GM13976 (cell line): ENCODE data around the gene CCPG1.
"Not testable (repeated sequence)": the region's sequence is repeated elsewhere in the genome, so short reads cannot be mapped to it uniquely, and the experiment has no call there.

ENCODE experiments used
- DNase-seq: peaks from one replicate; pipeline ENCODE4 v3.0.0; 2012; ENCODE audit warnings: low spot score
- in situ Hi-C: fragments of 300-500 bp; cut with MboI; formaldehyde crosslinking; loops from one replicate; pipeline ENCODE4 v1.12.0; 2022; ENCODE audit warnings: low sequenced_read_pairs, mixed read lengths, inconsistent platforms; ENCODE audit not compliant: unreplicated experiment
- TF ChIP-seq, protein P1 (sequence below): IDR thresholded peaks from 2 replicates; pipeline ENCODE4 v1.5.1; 2012; ENCODE audit warnings: borderline replicate concordance, mild to moderate bottlenecking; ENCODE audit not compliant: insufficient read depth; ENCODE audit errors: extremely low read depth, missing control alignments, control extremely low read depth

CCPG1 gene, protein sequence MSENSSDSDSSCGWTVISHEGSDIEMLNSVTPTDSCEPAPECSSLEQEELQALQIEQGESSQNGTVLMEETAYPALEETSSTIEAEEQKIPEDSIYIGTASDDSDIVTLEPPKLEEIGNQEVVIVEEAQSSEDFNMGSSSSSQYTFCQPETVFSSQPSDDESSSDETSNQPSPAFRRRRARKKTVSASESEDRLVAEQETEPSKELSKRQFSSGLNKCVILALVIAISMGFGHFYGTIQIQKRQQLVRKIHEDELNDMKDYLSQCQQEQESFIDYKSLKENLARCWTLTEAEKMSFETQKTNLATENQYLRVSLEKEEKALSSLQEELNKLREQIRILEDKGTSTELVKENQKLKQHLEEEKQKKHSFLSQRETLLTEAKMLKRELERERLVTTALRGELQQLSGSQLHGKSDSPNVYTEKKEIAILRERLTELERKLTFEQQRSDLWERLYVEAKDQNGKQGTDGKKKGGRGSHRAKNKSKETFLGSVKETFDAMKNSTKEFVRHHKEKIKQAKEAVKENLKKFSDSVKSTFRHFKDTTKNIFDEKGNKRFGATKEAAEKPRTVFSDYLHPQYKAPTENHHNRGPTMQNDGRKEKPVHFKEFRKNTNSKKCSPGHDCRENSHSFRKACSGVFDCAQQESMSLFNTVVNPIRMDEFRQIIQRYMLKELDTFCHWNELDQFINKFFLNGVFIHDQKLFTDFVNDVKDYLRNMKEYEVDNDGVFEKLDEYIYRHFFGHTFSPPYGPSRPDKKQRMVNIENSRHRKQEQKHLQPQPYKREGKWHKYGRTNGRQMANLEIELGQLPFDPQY

DNA sequence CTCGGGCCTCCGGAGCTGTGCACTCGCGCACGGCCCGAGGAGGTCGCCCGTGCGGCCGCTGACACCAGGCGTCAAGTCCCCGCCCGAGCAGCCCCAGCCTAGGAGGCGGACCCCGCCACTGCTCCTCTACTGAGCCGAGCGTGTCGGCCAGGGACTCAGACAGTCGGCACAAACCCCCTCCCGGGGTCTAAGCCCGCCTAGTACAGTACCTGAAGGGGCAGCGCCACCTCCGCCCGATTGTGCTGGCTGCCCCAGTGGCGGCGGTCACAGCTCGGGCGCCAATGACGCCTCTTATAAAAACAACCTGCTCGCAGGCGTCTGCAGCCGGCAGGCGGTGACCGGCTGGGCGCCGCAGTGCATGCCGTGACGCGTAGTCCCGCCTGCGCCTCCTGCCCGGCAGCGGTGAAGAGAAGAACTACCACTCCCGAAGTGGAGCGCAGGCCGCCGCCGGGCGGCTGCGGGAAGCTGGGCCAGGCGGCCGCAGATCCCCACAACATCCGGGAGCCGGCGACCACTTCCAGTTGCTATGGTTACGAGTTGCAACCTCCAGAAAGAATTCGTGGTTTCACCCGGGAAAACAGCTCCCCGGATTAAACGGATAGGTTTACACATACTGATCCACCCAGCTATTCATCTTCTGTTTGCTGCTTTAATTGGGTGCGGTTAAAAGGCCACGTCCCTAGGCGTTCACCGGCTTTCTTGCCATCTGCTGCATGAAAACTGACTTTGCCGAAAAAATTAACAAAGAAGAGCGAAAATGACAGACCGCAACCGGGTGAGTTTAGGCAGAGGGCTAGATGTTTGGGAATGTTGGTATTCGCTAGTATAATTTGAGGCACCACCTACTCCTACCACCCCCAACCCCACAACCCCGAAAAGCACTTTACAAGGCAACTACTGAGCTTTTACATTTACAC, at the start of gene CCPG1, which contains the start of gene PIERCE2:
Gene CCPG1 (minus strand): TSS at position 348 of the 917 bp plus-strand sequence. CDS start 18,935 bp downstream, outside the sequence.
Gene PIERCE2 (plus strand): TSS at position 484 of the 917 bp plus-strand sequence. CDS start 274 bp downstream, at position 758.
- TF ChIP-seq, protein P1, sequence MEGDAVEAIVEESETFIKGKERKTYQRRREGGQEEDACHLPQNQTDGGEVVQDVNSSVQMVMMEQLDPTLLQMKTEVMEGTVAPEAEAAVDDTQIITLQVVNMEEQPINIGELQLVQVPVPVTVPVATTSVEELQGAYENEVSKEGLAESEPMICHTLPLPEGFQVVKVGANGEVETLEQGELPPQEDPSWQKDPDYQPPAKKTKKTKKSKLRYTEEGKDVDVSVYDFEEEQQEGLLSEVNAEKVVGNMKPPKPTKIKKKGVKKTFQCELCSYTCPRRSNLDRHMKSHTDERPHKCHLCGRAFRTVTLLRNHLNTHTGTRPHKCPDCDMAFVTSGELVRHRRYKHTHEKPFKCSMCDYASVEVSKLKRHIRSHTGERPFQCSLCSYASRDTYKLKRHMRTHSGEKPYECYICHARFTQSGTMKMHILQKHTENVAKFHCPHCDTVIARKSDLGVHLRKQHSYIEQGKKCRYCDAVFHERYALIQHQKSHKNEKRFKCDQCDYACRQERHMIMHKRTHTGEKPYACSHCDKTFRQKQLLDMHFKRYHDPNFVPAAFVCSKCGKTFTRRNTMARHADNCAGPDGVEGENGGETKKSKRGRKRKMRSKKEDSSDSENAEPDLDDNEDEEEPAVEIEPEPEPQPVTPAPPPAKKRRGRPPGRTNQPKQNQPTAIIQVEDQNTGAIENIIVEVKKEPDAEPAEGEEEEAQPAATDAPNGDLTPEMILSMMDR: peak; percentile 52
- DNase-seq: peak; percentile 94
- in situ Hi-C loops: no loop called here

DNA sequence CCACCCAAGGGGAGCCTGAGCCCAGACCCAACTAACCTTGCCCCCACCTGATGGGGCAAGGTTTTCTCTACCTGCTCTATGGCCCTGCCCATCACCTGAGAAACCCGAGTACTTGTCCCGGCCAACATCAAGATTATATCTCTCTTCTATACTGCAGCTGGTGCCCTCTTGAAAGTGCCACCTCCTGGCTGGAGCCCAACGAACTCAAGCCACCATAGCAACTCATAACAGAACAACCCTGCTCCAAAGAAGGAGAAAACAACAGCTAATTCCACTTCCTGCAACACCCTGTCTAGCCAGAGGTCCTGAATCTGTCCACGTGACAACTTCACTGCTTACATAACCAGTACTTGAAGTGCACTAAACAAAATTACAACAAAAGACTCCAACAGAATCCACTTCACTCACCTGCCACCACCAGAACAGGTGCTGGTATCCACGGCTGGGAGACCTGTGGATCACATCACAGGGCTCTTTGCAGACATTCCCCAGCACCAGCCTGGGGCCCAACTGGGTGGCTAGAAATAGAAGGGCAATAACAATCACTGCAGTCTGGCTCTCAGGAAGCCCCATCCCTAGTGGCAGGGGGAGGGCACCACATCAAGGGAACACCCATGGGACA, 49.4 kb upstream of the CCPG1 start:
- in situ Hi-C loops: no loop called here
- no peak for DNase-seq
- TF ChIP-seq, protein P1: no peak

DNA sequence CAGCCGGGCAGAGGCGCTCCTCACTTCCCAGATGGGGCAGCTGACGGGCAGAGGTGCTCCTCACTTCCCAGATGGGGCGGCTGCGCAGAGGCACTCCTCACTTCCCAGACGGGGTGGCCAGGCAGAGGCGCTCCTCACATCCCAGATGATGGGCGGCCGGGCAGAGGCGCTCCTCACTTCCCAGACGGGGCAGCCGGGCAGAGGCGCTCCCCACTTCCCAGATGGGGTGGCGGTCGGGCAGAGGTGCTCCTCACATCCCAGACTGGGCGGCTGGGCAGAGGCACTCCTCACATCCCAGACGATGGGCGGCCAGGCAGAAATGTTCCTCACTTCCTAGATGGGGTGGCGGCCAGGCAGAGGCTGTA, 38.9 kb upstream of the CCPG1 start:
- in situ Hi-C loops, DNase-seq: not testable (repeated sequence)

DNA sequence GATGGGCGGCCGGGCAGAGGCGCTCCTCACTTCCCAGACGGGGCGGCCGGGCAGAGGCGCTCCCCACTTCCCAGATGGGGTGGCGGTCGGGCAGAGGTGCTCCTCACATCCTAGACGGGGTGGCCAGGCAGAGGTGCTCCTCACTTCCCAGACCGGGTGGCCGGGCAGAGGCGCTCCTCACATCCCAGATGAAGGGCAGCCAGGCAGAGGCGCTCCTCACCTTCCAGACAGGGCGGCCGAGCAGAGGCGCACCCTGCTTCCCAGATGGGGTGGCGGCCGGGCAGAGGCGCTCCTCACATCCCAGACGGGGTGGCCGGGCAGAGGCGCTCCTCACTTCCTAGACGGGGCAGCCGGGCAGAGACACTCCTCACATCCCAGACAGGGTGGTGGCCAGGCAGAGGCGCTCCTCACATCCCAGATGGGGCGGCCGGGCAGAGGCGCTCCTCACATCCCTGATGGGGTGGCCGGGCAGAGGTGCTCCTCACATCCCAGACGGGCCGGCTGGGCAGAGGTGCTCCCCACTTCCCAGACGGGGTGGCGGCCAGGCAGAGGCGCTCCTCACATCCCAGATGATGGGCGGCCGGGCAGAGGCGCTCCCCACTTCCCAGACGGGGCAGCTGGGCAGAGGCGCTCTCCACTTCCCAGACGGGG, 38.3 kb upstream of the CCPG1 start:
- in situ Hi-C loops, DNase-seq: not testable (repeated sequence)

DNA sequence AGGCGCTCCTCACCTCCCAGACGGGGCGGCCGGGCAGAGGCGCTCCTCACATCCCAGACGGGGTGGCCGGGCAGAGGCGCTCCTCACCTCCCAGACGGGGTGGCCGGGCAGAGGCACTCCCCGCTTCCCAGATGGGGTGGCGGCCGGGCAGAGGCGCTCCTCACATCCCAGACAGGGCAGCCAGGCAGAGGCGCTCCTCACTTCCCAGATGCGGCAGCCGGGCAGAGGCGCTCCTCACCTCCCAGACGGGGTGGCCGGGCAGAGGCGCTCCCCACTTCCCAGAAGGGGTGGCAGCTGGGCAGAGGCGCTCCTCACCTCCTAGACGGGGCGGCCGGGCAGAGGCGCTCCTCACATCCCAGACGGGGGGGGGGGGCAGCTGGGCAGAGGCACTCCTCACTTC, 37.8 kb upstream of the CCPG1 start:
- in situ Hi-C loops, DNase-seq: not testable (repeated sequence)

DNA sequence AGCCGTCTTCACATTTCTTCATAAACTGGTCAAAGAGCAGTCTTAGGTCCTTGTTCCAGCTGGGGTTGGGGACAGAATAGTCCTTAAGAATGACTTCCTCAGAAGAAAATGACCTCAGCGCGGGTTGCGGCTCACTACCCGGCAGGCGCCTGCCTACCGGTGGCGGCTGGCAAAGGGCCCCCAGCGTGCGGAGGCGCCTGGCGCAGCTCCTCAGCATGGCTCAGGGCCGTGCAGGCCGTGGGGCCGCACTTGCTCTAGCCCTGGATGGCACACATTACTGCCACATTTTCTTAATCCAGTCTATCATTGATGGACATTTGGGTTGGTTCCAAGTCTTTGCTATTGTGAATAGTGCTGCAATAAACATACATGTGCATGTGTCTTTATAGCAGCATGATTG, 35.0 kb upstream of the CCPG1 start:
- DNase-seq, in situ Hi-C loops: not testable (repeated sequence)

DNA sequence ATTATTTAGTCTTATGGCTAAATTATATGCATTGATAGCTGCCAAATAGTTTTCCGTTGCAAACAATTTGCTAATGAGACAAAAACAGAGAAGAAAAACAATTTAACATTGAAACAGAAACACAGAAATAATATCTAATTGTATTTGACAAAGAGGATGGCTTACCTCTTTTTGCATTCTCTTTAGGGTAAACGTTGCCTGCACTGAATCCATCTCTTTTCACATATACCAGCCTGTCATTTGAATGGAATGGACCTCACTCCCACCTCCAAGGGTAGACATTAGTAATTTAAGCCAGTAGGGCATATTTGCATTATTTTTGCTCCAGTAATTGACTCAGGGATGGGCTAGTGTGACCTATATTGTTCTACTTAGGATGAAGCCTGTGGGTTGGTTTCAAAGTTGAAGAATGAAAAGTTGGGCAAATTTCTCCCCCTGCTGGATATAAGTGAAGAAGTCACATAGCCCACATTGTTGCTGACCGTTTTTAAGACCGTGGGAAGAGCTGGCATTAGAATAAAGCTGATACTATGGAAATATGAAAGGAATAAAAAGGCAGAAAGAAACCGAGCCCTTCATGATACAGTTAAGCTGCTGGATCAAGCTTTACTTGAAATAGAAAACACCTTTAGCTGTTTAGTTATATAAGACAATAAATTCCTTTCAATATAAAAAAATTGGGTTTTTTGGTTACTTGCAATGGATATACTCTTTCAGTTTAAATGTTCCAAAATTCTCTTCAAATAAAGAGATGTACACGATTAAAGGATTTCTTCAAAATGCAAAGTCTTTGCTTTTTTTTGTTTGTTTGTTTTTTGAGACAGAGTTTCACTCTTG, 27.0 kb upstream of the CCPG1 start:
- in situ Hi-C loops: loop anchor here (10.0 kb wide), 1 partner anchor 220 kb away; no protein-coding TSS in a partner anchor
- DNase-seq: peak; percentile 64
- TF ChIP-seq, protein P1: peak; percentile 37
